Esophagus (tissue), 2 donors: Measurements from ENCODE around the gene LARP7. TPM values are rescaled to one million over a fixed set of nuclear protein-coding genes. Genes with fewer than 3 reads are reported as not detected.
"Not testable (repeated sequence)": the region's sequence is repeated elsewhere in the genome, so short reads cannot be mapped to it uniquely, and the experiment has no call there.

Source experiments
- H3K27ac ChIP-seq, 2 donors: one replicate each; pipeline ENCODE4 v1.5.1; 2013; ENCODE audit warnings: low read depth in 2 of 2, mild to moderate bottlenecking in 2 of 2, inconsistent platforms in 1 of 2, low read length in 1 of 2, moderate library complexity in 1 of 2
- H3K27me3 ChIP-seq, 2 donors: one replicate each; pipeline ENCODE4 v1.6.1; 2013; ENCODE audit warnings: low read length in 2 of 2, control low read depth in 1 of 2, mild to moderate bottlenecking in 1 of 2; ENCODE audit not compliant: insufficient read depth in 2 of 2, control insufficient read depth in 1 of 2
- H3K36me3 ChIP-seq, 2 donors: one replicate each; pipeline ENCODE4 v1.6.1; 2013; ENCODE audit warnings: low read length in 1 of 2; ENCODE audit not compliant: control insufficient read depth in 2 of 2, insufficient read depth in 2 of 2
- H3K4me1 ChIP-seq, 2 donors: one replicate each; pipeline ENCODE4 v1.6.1; 2013; ENCODE audit warnings: low read length in 1 of 2; ENCODE audit not compliant: control insufficient read depth in 2 of 2, insufficient read depth in 2 of 2
- H3K4me3 ChIP-seq, 2 donors: one replicate each; pipeline ENCODE4 v1.5.1; 2013; ENCODE audit warnings: low read length in 2 of 2, mild to moderate bottlenecking in 2 of 2, low read depth in 1 of 2, moderate library complexity in 1 of 2
- H3K9me3 ChIP-seq, 2 donors: one replicate each; pipeline ENCODE4 v1.6.1; 2013; ENCODE audit warnings: mild to moderate bottlenecking in 2 of 2, low read depth in 1 of 2, low read length in 1 of 2, moderate library complexity in 1 of 2; ENCODE audit not compliant: control insufficient read depth in 2 of 2, insufficient read depth in 1 of 2
- WGBS, 2 donors: extraction: QIAGEN DNeasy Blood & Tissue Kit; methylation state at CpG; one replicate each; pipeline ENCODE4 v1.1.7; 2013; 5-methylcytosine and 5-hydroxymethylcytosine counted together
- polyA plus RNA-seq, 2 donors: library from polyadenylated mRNA; stranded (reverse); fragments of 200-250 nt; gene quantifications; one replicate each; pipeline ENCODE4 v1.2.3, GENCODE V29; 2013
- donor health status: healthy with polysubstance abuse.
- donor health status: Bipolar disorder and iron deficiency.

Gene LARP7
- polyA plus RNA-seq, 2 donors, result 27.4 to 30.6 TPM

GRCh38 chr4:112626228-112626627 lies 10.7 kb upstream of the LARP7 start:
- H3K27ac ChIP-seq, result no peak overlapping the region
- 92% methylated on average over 4 of the region's 4 CpGs for WGBS, 2 donors
- H3K4me1 ChIP-seq, result no peaks in the 10 kb centered on the region
- no peak overlapping the region for H3K4me3 ChIP-seq
- H3K27me3 ChIP-seq, result no peaks in the 10 kb centered on the region
- H3K9me3 ChIP-seq, result no peaks in the 10 kb centered on the region
- no peaks in the 10 kb centered on the region for H3K36me3 ChIP-seq

GRCh38 chr4:112633477-112634235 lies 3.3 kb upstream of the LARP7 start:
- Histone ChIP-seq H3K27me3 (no peaks in the 10 kb centered on the region), H3K4me1 (no peaks in the 10 kb centered on the region), H3K9me3 (no peaks in the 10 kb centered on the region), H3K36me3 (no peaks in the 10 kb centered on the region), H3K27ac (no peak overlapping the region), H3K4me3 (no peak overlapping the region)
- WGBS, 2 donors, result 34 to 40% methylated on average over 4 of the region's 4 CpGs

GRCh38 chr4:112637552-112637866 lies 566 bp downstream of the LARP7 start:
- Histone ChIP-seq H3K27ac (peak overlapping the region; percentile 93 to 99), H3K4me3 (peak overlapping the region; percentile 52 to 88), H3K27me3 (no peaks in the 10 kb centered on the region), H3K4me1 (no peaks in the 10 kb centered on the region), H3K36me3 (no peaks in the 10 kb centered on the region), H3K9me3 (no peaks in the 10 kb centered on the region)
- WGBS, 2 donors, result 0% methylated on average over 8 of the region's 8 CpGs

- Histone ChIP-seq H3K27ac (no peak overlapping the region), H3K27me3 (no peaks in the 10 kb centered on the region), H3K4me3 (no peak overlapping the region), H3K4me1 (no peaks in the 10 kb centered on the region), H3K36me3 (peaks cover 0 to 2% of the 10 kb centered on the region in 2 donors), H3K9me3 (no peaks in the 10 kb centered on the region)
- WGBS, 2 donors, result 80 to 83% methylated on average over 2 of the region's 2 CpGs
Observed at GRCh38 chr4:112642526-112642925, 5.6 kb downstream of the LARP7 start.

- H3K9me3 ChIP-seq, H3K36me3 ChIP-seq, H3K4me3 ChIP-seq, H3K4me1 ChIP-seq, H3K27me3 ChIP-seq, H3K27ac ChIP-seq: not testable (repeated sequence)
- WGBS, 2 donors, result 86 to 91% methylated on average over 10 of the region's 10 CpGs
Observed at GRCh38 chr4:112644595-112645535, 7.9 kb downstream of the LARP7 start.

- 74 to 79% methylated on average over 8 of the region's 8 CpGs for WGBS, 2 donors
- Histone ChIP-seq H3K4me1 (no peaks in the 10 kb centered on the region), H3K36me3 (peaks cover 0 to 2% of the 10 kb centered on the region in 2 donors)
Observed at GRCh38 chr4:112645541-112646329, 8.8 kb downstream of the LARP7 start.

GRCh38 chr4:112646632-112647537 lies 9.9 kb downstream of the LARP7 start:
- no peaks in the 10 kb centered on the region for H3K27me3 ChIP-seq

More at GRCh38 chr4:112645541-112646329, 8.8 kb downstream of the LARP7 start:
- no peak overlapping the region for H3K27ac ChIP-seq
- no peak overlapping the region for H3K4me3 ChIP-seq
- H3K27me3 ChIP-seq, result no peaks in the 10 kb centered on the region
- H3K9me3 ChIP-seq, result no peaks in the 10 kb centered on the region

GRCh38 chr4:112647785-112648184 lies 10.8 kb downstream of the LARP7 start:
- no peaks in the 10 kb centered on the region for H3K4me1 ChIP-seq
- no peaks in the 10 kb centered on the region for H3K9me3 ChIP-seq
- 49 to 58% methylated on average over 3 of the region's 3 CpGs for WGBS, 2 donors
- H3K36me3 ChIP-seq, result peaks cover 0 to 2% of the 10 kb centered on the region in 2 donors
- no peak overlapping the region for H3K27ac ChIP-seq
- no peaks in the 10 kb centered on the region for H3K27me3 ChIP-seq
- H3K4me3 ChIP-seq, result no peak overlapping the region

More at GRCh38 chr4:112646632-112647537, 9.9 kb downstream of the LARP7 start:
- WGBS, 2 donors, result 67 to 72% methylated on average over 6 of the region's 6 CpGs
- Histone ChIP-seq H3K9me3 (no peaks in the 10 kb centered on the region), H3K27ac (no peak overlapping the region), H3K4me1 (no peaks in the 10 kb centered on the region), H3K4me3 (no peak overlapping the region), H3K36me3 (peaks cover 0 to 2% of the 10 kb centered on the region in 2 donors)
